Thymus (tissue), 11 donors: ENCODE measurements around the gene TELO2. TPM values are rescaled to one million over a fixed set of nuclear protein-coding genes. Genes with fewer than 3 reads are reported as not detected.

ENCODE experiments used
- DNase-seq, 9 donors: peaks; one replicate each; pipeline ENCODE4 v3.0.0-alpha.2; 2013; ENCODE audit warnings: low spot score in 9 of 9, low read depth in 6 of 9, missing footprints in 1 of 9
- H3K27ac ChIP-seq, 2 donors: one replicate each; pipeline ENCODE4 v1.5.1; 2013; ENCODE audit warnings: control low read depth in 1 of 2, low read depth in 1 of 2, low read length in 1 of 2, mild to moderate bottlenecking in 1 of 2, moderate library complexity in 1 of 2
- H3K27me3 ChIP-seq, 2 donors: one replicate each; pipeline ENCODE4 v1.5.1; 2013; ENCODE audit warnings: low read length in 1 of 2; ENCODE audit not compliant: control insufficient read depth in 2 of 2, insufficient read depth in 1 of 2
- H3K36me3 ChIP-seq, 2 donors: one replicate each; pipeline ENCODE4 v1.5.1; 2013; ENCODE audit warnings: low read length in 1 of 2, mild to moderate bottlenecking in 1 of 2, moderate library complexity in 1 of 2; ENCODE audit not compliant: control insufficient read depth in 2 of 2, insufficient read depth in 2 of 2
- H3K4me1 ChIP-seq, 2 donors: one replicate each; pipeline ENCODE4 v1.5.1; 2013; ENCODE audit warnings: low read length in 2 of 2; ENCODE audit not compliant: control insufficient read depth in 2 of 2, insufficient read depth in 2 of 2
- H3K4me3 ChIP-seq, 2 donors: one replicate each; pipeline ENCODE4 v1.5.1; 2013; ENCODE audit warnings: low read length in 2 of 2, control low read depth in 1 of 2, mild to moderate bottlenecking in 1 of 2
- H3K9me3 ChIP-seq, 2 donors: one replicate each; pipeline ENCODE4 v1.5.1; 2013; ENCODE audit warnings: low read length in 1 of 2, mild to moderate bottlenecking in 1 of 2; ENCODE audit not compliant: control insufficient read depth in 2 of 2, insufficient read depth in 1 of 2
- WGBS: extraction: QIAGEN DNeasy Blood & Tissue Kit; methylation state at CpG from one replicate; pipeline ENCODE4 v1.1.7; 2013; 5-methylcytosine and 5-hydroxymethylcytosine counted together
- polyA plus RNA-seq: library from polyadenylated mRNA; stranded (reverse); fragments of 200-250 nt; gene quantifications from one replicate; pipeline ENCODE4 v1.2.3, GENCODE V29; 2013
- total RNA-seq: library from RNA; stranded (reverse); fragments of 120-200 nt; gene quantifications from one replicate; pipeline ENCODE4 v1.2.4, GENCODE V29; 2013
- donor health status: healthy.

TELO2 gene
- total and polyA plus RNA-seq, 2 donors = 14.0 to 97.4 TPM

DNA sequence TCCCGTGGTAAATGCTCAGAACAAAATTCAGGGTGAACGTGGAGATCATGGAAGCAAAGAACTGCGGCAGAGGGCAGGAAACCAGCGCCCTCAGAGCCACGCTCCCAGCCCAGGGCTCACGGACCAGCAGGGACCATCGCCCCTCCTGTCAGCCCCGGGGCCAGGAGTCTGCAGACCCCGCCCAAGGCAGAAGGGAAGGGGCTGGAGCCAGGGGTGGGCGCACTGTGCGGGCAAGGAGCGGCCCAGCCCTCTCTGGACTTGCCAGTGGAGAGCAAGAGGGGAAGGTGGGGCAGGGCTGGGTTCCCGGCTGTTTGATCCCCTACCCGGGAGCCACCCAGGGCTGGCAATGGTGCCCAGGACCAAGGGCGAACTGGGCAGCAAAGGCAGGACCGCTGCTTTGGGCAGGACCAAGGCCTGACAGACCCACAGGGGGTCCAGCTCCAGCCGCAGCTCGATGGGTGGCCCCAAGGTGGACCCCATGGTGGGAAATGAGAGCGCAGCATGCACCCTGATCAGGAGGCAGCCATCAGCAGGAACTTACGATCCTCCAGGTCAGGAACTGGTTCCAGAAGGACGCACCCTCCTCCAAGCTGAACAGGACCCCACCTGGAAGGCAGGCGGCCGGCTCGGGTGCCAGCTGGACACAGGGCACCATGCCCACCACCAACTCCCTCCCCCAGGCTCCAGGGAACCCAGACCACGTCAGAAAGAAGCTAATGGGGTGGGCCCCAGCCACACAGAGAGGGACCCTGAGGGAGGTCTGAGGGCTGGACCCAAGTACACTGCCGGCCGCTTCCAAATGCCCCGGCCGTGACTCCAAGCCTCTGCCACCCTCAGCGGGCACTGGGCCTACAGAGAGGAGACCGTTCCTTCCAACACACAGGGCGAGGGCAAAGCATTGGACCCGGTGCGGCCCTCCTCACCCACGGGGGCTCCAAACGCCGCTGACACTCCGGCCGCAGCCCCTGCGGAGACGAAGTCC, 37.7 kb upstream of the TELO2 start:
- Histone ChIP-seq H3K27ac (no peak overlapping the region), H3K27me3 (no peaks in the 10 kb centered on the region), H3K4me3 (no peak overlapping the region), H3K9me3 (no peaks in the 10 kb centered on the region), H3K36me3 (peaks cover 54 to 84% of the 10 kb centered on the region in 2 donors), H3K4me1 (no peaks in the 10 kb centered on the region)
- no peak for DNase-seq
- 94% methylated on average over 41 of the region's 41 CpGs for WGBS

DNA sequence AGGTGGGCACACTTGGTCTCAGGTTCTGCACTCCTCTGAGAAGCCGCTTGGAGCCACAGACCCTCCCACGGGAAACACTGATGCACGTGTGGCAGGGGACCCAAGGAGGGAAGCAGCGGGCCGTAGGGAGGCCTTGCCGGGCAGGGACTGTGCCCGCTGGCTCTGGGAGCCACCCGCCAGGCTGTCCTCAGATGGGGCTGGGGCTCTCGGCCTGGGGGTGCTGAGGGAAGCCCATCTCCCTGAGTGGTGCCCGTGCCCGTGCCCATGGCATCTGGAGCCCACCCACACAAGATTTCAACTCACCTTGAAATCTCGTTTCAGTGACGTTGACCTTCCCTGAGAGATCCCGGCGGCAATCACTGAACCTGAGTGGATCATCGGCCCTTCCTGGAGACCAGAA, 36.2 kb upstream of the TELO2 start:
- H3K36me3 ChIP-seq = peaks cover 56 to 88% of the 10 kb centered on the region in 2 donors
- H3K27me3 ChIP-seq = no peaks in the 10 kb centered on the region
- no peak overlapping the region for H3K4me3 ChIP-seq
- no peaks in the 10 kb centered on the region for H3K9me3 ChIP-seq
- no peaks in the 10 kb centered on the region for H3K4me1 ChIP-seq
- WGBS = 98% methylated on average over 16 of the region's 16 CpGs
- DNase-seq = no peak
- H3K27ac ChIP-seq = no peak overlapping the region

- H3K36me3 ChIP-seq = peaks cover 56 to 81% of the 10 kb centered on the region in 2 donors
- no peak for DNase-seq
- no peaks in the 10 kb centered on the region for H3K4me1 ChIP-seq
- H3K27ac ChIP-seq = no peak overlapping the region
- 86% methylated on average over 42 of the region's 42 CpGs for WGBS
- no peaks in the 10 kb centered on the region for H3K27me3 ChIP-seq
- no peak overlapping the region for H3K4me3 ChIP-seq
- H3K9me3 ChIP-seq = no peaks in the 10 kb centered on the region
Measured at GRCh38 chr16:1457489-1458245, 35.5 kb upstream of the TELO2 start.

GRCh38 chr16:1458336-1458976, 34.7 kb upstream of the TELO2 start:
- Histone ChIP-seq H3K4me3 (no peak overlapping the region), H3K36me3 (peaks cover 53 to 76% of the 10 kb centered on the region in 2 donors), H3K27ac (no peak overlapping the region), H3K4me1 (no peaks in the 10 kb centered on the region), H3K9me3 (no peaks in the 10 kb centered on the region), H3K27me3 (no peaks in the 10 kb centered on the region)
- no peak for DNase-seq
- 95% methylated on average over 26 of the region's 26 CpGs for WGBS

DNA sequence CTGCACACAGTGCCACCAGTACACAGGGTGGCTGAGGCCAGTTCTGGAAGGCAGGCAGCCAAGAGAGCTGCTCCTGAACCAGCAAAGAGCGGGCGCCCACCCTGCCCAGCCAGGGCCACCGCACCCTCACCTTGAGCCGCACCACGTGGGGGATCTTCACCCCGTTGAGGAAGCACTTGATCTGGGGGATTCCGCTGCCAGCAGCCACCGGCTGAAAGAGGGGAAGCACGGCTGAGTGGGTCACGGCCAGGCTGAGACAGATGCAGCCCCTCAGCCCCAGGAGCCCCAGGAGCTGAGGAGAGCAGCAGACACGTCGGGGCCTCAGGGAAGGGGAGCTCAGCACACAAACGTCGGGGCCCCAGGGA, 34.2 kb upstream of the TELO2 start:
- no peaks in the 10 kb centered on the region for H3K4me1 ChIP-seq
- DNase-seq = no peak
- no peaks in the 10 kb centered on the region for H3K27me3 ChIP-seq
- H3K9me3 ChIP-seq = no peaks in the 10 kb centered on the region
- no peak overlapping the region for H3K27ac ChIP-seq
- 82% methylated on average over 14 of the region's 14 CpGs for WGBS
- H3K36me3 ChIP-seq = peaks cover 51 to 72% of the 10 kb centered on the region in 2 donors
- no peak overlapping the region for H3K4me3 ChIP-seq

DNA sequence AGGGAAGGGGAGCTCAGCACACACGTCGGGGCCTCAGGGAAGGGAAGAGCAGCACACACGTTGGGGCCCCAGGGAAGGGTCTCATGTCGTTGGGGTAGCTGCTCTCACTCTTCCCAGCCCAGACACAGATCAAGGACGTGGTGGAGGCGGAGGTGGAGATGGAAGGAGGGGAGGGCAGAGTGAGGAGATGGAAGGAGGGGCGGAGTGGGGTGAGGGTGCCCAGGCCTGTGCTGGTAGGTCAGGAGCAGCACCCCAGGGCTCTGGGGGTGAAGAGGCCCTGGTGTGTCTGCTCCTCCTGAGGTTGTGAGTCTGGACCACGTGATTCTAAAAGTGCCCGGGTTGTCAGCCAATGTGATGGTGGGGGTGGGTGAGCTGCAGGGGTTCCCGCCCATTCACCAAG, 33.2 kb upstream of the TELO2 start:
- Histone ChIP-seq H3K9me3 (no peaks in the 10 kb centered on the region), H3K36me3 (peaks cover 44 to 70% of the 10 kb centered on the region in 2 donors), H3K27ac (no peak overlapping the region), H3K27me3 (no peaks in the 10 kb centered on the region), H3K4me3 (no peak overlapping the region), H3K4me1 (no peaks in the 10 kb centered on the region)
- 93% methylated on average over 10 of the region's 10 CpGs for WGBS
- no peak for DNase-seq

GRCh38 chr16:1460602-1461138, 32.5 kb upstream of the TELO2 start:
- Histone ChIP-seq H3K9me3 (no peaks in the 10 kb centered on the region), H3K36me3 (peaks cover 37 to 65% of the 10 kb centered on the region in 2 donors), H3K27ac (no peak overlapping the region), H3K4me3 (no peak overlapping the region), H3K4me1 (no peaks in the 10 kb centered on the region), H3K27me3 (no peaks in the 10 kb centered on the region)
- no peak for DNase-seq
- 99% methylated on average over 30 of the region's 30 CpGs for whole genome bisulfite sequencing

DNA sequence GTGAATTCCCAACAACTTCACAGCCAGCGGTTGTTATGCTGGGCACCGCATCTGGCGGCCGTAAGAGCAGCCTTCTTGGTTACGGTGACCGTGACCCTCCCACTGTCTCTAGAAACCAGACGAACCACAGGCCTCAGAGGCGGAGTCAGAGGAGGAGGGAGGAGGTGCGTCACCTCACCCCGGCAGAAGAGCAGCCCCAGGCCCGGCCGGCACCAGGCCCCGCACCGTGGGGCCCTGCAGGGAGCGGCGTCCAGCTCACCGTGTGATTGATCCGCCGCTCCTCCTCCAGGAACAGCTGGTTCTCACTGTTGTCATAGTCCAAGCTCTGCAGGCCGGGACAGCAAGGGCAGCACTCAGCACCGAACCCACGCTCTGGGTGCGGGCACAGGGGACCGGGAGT, 32.0 kb upstream of the TELO2 start:
- Histone ChIP-seq H3K27ac (no peak overlapping the region), H3K36me3 (peaks cover 32 to 60% of the 10 kb centered on the region in 2 donors), H3K4me1 (no peaks in the 10 kb centered on the region), H3K9me3 (no peaks in the 10 kb centered on the region), H3K27me3 (no peaks in the 10 kb centered on the region), H3K4me3 (no peak overlapping the region)
- DNase-seq = no peak
- 98% methylated on average over 24 of the region's 24 CpGs for WGBS
